IMR-90 (cell line): ENCODE results near the gene TSPAN3. TPM values are rescaled to one million over a fixed set of nuclear protein-coding genes. Genes with fewer than 3 reads are reported as not detected.
A peak's percentile ranks its signal among the peaks of the same experiment; 100 is the strongest.

Experiments
- ATAC-seq: fragments of 200-7000 bp; cut with Tn5 transposase; 2 replicates; pipeline ENCODE4 v1.9.1; 2020; ENCODE audit warnings: low read depth, mild to moderate bottlenecking, moderate library complexity
- BruUV-seq: library from RNA; stranded (reverse); fragments of 400-500 nt; replicated peaks from 2 replicates; lab custom pipeline; 2021; lab: Mats Ljungman, UMichigan
- CTCF ChIA-PET: fragments of 300-600 bp; formaldehyde crosslinking; extraction: SDS; loops from one replicate; lab custom pipeline; 2021; ENCODE audit warnings: antibody characterized with exemption; lab: Yijun Ruan, JAX
- POLR2A ChIA-PET: fragments of 300-600 bp; sonication (Branson Sonifier 250); formaldehyde crosslinking; loops from one replicate; lab custom pipeline; 2022; ENCODE audit warnings: antibody characterized with exemption; ENCODE audit not compliant: unreplicated experiment; lab: Charles Lee
- DNase-seq: peaks from one replicate; pipeline ENCODE4 v3.0.0; 2013
- H2AFZ ChIP-seq: replicated peaks from 2 replicates; pipeline ENCODE3; 2013; ENCODE audit warnings: low read length, mild to moderate bottlenecking; ENCODE audit not compliant: poor library complexity
- H2AK5ac ChIP-seq: 2 replicates; pipeline ENCODE4 v1.6.1; 2013; ENCODE audit warnings: low read depth, low read length, inconsistent platforms
- H2AK9ac ChIP-seq: replicated peaks from 2 replicates; pipeline ENCODE3; 2013; ENCODE audit warnings: mild to moderate bottlenecking, low read depth, low read length, moderate library complexity; ENCODE audit not compliant: poor library complexity
- H2BK120ac ChIP-seq: 2 replicates; pipeline ENCODE4 v1.6.1; 2013; ENCODE audit warnings: low read depth, low read length, inconsistent platforms
- H2BK15ac ChIP-seq: 3 replicates; pipeline ENCODE4 v1.6.1; 2013; ENCODE audit warnings: low read depth, low read length, inconsistent platforms
- H2BK20ac ChIP-seq: 2 replicates; pipeline ENCODE4 v1.6.1; 2013; ENCODE audit warnings: low read depth, mild to moderate bottlenecking, inconsistent platforms, low read length, moderate library complexity
- H2BK5ac ChIP-seq: 2 replicates; pipeline ENCODE4 v1.6.1; 2013; ENCODE audit warnings: mild to moderate bottlenecking, low read depth, low read length, inconsistent platforms; ENCODE audit not compliant: poor library complexity, severe bottlenecking
- H3K14ac ChIP-seq: replicated peaks from 2 replicates; pipeline ENCODE4 v1.6.1; 2013; ENCODE audit warnings: low read depth, low read length, inconsistent platforms
- H3K18ac ChIP-seq: 2 replicates; pipeline ENCODE4 v1.6.1; 2013; ENCODE audit warnings: low read depth, low read length, control low read depth
- H3K23ac ChIP-seq: 2 replicates; pipeline ENCODE4 v1.6.1; 2013; ENCODE audit warnings: low read depth, low read length, inconsistent platforms
- H3K27ac ChIP-seq: 2 replicates; pipeline ENCODE4 v1.5.1; 2013; ENCODE audit warnings: mild to moderate bottlenecking, control low read depth, low read length; ENCODE audit not compliant: insufficient read depth
- H3K27me3 ChIP-seq: 2 replicates; pipeline ENCODE4 v1.6.1; 2013; ENCODE audit warnings: low read length; ENCODE audit not compliant: control insufficient read depth, insufficient read depth
- H3K36me3 ChIP-seq: 2 replicates; pipeline ENCODE4 v1.6.1; 2013; ENCODE audit warnings: low read length, mixed read lengths; ENCODE audit not compliant: control insufficient read depth, insufficient read depth
- H3K4ac ChIP-seq: 2 replicates; pipeline ENCODE4 v1.6.1; 2013; ENCODE audit warnings: low read depth, low read length, inconsistent platforms
- H3K4me1 ChIP-seq: 2 replicates; pipeline ENCODE4 v1.6.1; 2013; ENCODE audit warnings: low read length, mixed read lengths; ENCODE audit not compliant: control insufficient read depth, insufficient read depth
- H3K4me2 ChIP-seq: 2 replicates; pipeline ENCODE4 v1.6.1; 2013; ENCODE audit warnings: low read depth, mild to moderate bottlenecking, control low read depth, low read length, moderate library complexity
- H3K4me3 ChIP-seq: 2 replicates; pipeline ENCODE4 v1.5.1; 2013; ENCODE audit warnings: low read depth, mild to moderate bottlenecking, control low read depth, low read length, moderate library complexity; ENCODE audit not compliant: insufficient read depth
- H3K56ac ChIP-seq: 2 replicates; pipeline ENCODE4 v1.6.1; 2013; ENCODE audit warnings: low read length, inconsistent platforms; ENCODE audit not compliant: insufficient read depth; ENCODE audit errors: extremely low read depth
- H3K79me1 ChIP-seq, 2 experiments: 2 replicates each; pipeline ENCODE4 v1.6.1; 2013; ENCODE audit warnings: low read length in 2 of 2, inconsistent platforms in 1 of 2, low read depth in 1 of 2
- H3K9ac ChIP-seq: 2 replicates; pipeline ENCODE4 v1.6.1; 2013; ENCODE audit warnings: low read depth, low read length, control low read depth
- H3K9me1 ChIP-seq: 2 replicates; pipeline ENCODE4 v1.6.1; 2013; ENCODE audit warnings: low read length, inconsistent platforms; ENCODE audit not compliant: insufficient read depth
- H3K9me3 ChIP-seq: 2 replicates; pipeline ENCODE4 v1.6.1; 2013; ENCODE audit warnings: low read length; ENCODE audit not compliant: control insufficient read depth, insufficient read depth
- H4K20me1 ChIP-seq: 2 replicates; pipeline ENCODE4 v1.6.1; 2013; ENCODE audit warnings: low read length, inconsistent platforms; ENCODE audit not compliant: insufficient read depth
- H4K5ac ChIP-seq: 2 replicates; pipeline ENCODE4 v1.6.1; 2013; ENCODE audit warnings: mild to moderate bottlenecking, low read depth, low read length, control low read depth
- H4K8ac ChIP-seq, 2 experiments: 2 replicates each; pipeline ENCODE4 v1.6.1; 2013; ENCODE audit warnings: low read depth in 2 of 2, low read length in 2 of 2, control low read depth in 1 of 2, inconsistent platforms in 1 of 2
- H4K91ac ChIP-seq: 2 replicates; pipeline ENCODE4 v1.6.1; 2013; ENCODE audit warnings: low read depth, low read length, inconsistent platforms; ENCODE audit not compliant: insufficient read depth
- BHLHE40 ChIP-seq: fragments of 150-350 bp; IDR thresholded peaks from 2 replicates; pipeline ENCODE4 v1.6.1; 2016; ENCODE audit warnings: mild to moderate bottlenecking, low read depth, low read length
- CHD1 ChIP-seq: IDR thresholded peaks from 2 replicates; pipeline ENCODE4 v1.6.1; 2012; ENCODE audit warnings: low read depth, low read length, improper control_type of control experiment
- CTCF ChIP-seq: conservative IDR thresholded peaks from 2 replicates; pipeline ENCODE4 v1.5.1; 2012; ENCODE audit warnings: mild to moderate bottlenecking, low read depth, low read length, improper control_type of control experiment
- MAFK ChIP-seq: IDR thresholded peaks from 2 replicates; pipeline ENCODE4 v1.6.1; 2012; ENCODE audit warnings: low read depth, low read length, improper control_type of control experiment
- MXI1 ChIP-seq: IDR thresholded peaks from 2 replicates; pipeline ENCODE4 v1.6.1; 2012; ENCODE audit warnings: low read depth, mild to moderate bottlenecking, low read length, moderate library complexity, borderline replicate concordance
- RAD21 ChIP-seq: IDR thresholded peaks from 2 replicates; pipeline ENCODE4 v1.6.1; 2012; ENCODE audit warnings: low read length, improper control_type of control experiment
- RCOR1 ChIP-seq: IDR thresholded peaks from 2 replicates; pipeline ENCODE4 v1.6.1; 2012; ENCODE audit warnings: mild to moderate bottlenecking, low read length, improper control_type of control experiment; ENCODE audit not compliant: insufficient replicate concordance
- RFX5 ChIP-seq: IDR thresholded peaks from 2 replicates; pipeline ENCODE4 v1.8.0; 2012; ENCODE audit warnings: low read depth, mild to moderate bottlenecking, low read length, moderate library complexity
- SMC3 ChIP-seq: fragments of 150-350 bp; IDR thresholded peaks from 2 replicates; pipeline ENCODE4 v1.6.1; 2016; ENCODE audit warnings: low read depth, mild to moderate bottlenecking, antibody characterized with exemption, low read length, moderate library complexity
- WGBS, 2 experiments: methylation state at CpG; one replicate each; pipeline versions ENCODE4 v1.1.5 to v1.1.7; 2013; ENCODE audit warnings: missing lambda C conversion rate in 2 of 2; ENCODE audit not compliant: insufficient read length in 1 of 2; ENCODE audit errors: extremely low coverage in 2 of 2; 5-methylcytosine and 5-hydroxymethylcytosine counted together
- dilution Hi-C: fragments of 300-500 bp; cut with HindIII; formaldehyde crosslinking; loops from one replicate; pipeline ENCODE4 v1.14.3; 2018; ENCODE audit warnings: low sequenced_read_pairs; ENCODE audit not compliant: unreplicated experiment
- in situ Hi-C: fragments of 300-500 bp; cut with MboI; formaldehyde crosslinking; loops from 3 replicates; pipeline ENCODE4 v1.14.3; 2019; ENCODE audit warnings: low sequenced_read_pairs, inconsistent platforms, mixed read lengths
- intact Hi-C: fragments of 100-400 bp; cut with micrococcal nuclease; formaldehyde crosslinking; loops from 2 replicates; pipeline ENCODE4 v1.10.0; 2022
- polyA plus RNA-seq, 3 experiments: library from polyadenylated mRNA; depleted of rRNA; stranded (reverse); fragments of >200 nt; gene quantifications; 2 replicates each; pipeline ENCODE4 v1.2.3, GENCODE V29; 2012; ENCODE audit warnings: low replicate concordance in 1 of 3
- total RNA-seq: library from RNA; depleted of rRNA; stranded (reverse); fragments of >200 nt; gene quantifications from 2 replicates; pipeline ENCODE4 v1.2.3, GENCODE V29; 2012

The TSPAN3 gene
- total and polyA plus RNA-seq, 2 of the 4 experiments (the other 2 are of a cell fraction) = 270 to 295 TPM

- no peak for TF ChIP-seq CHD1
- TF ChIP-seq RAD21 = no peak
- TF ChIP-seq RFX5 = no peak
- no peak for TF ChIP-seq MXI1
Observed at GRCh38 chr15:77002436-77002835, 68.5 kb downstream of the TSPAN3 start (continued).

GRCh38 chr15:77001966-77002365, 68.9 kb downstream of the TSPAN3 start:
- 80% methylated on average over 1 of the region's 4 CpGs; no CpG with 5 or more reads in 1 of the 2 experiments for WGBS, 2 experiments
- H4K5ac ChIP-seq = no peak overlapping the region
- no peak overlapping the region for H2BK20ac ChIP-seq
- no peak overlapping the region for H3K4me3 ChIP-seq
- no peak overlapping the region for H4K8ac ChIP-seq
- H3K9me3 ChIP-seq = no peaks in the 10 kb centered on the region
- peaks cover 21% of the 10 kb centered on the region for H3K27me3 ChIP-seq
- H2AK9ac ChIP-seq = no peak overlapping the region
- no peaks in the 10 kb centered on the region for H3K79me1 ChIP-seq
- H2BK15ac ChIP-seq = no peak overlapping the region
- no peaks in the 10 kb centered on the region; the same call in 1 of the 2 replicates for H3K9me1 ChIP-seq
- no peak overlapping the region for H2BK5ac ChIP-seq
- no TSS peak for BruUV-seq
- H3K4me1 ChIP-seq = no peaks in the 10 kb centered on the region; the same call in 1 of the 2 replicates
- TF ChIP-seq BHLHE40 = no peak
- no peak for TF ChIP-seq SMC3
- no peak for TF ChIP-seq MAFK
- no peak for TF ChIP-seq CTCF
- no peak for TF ChIP-seq RFX5
- TF ChIP-seq RCOR1 = no peak
- peak overlapping the region; percentile 43 for H2AFZ ChIP-seq
- no peak overlapping the region for H3K4ac ChIP-seq
- H2AK5ac ChIP-seq = no peak overlapping the region
- DNase-seq (no peak), ATAC-seq (no peak)
- no peak overlapping the region for H3K56ac ChIP-seq
- intact Hi-C loops (no loop called here), in situ Hi-C loops (no loop called here), dilution Hi-C loops (no loop called here)
- H3K9ac ChIP-seq = no peak overlapping the region
- no peak overlapping the region for H2BK120ac ChIP-seq
- H3K14ac ChIP-seq = no peak overlapping the region
- ChIA-PET CTCF (no interaction called here), POLR2A (no interaction called here)
- no peak overlapping the region for H4K91ac ChIP-seq
- H3K27ac ChIP-seq = no peak overlapping the region
- no peaks in the 10 kb centered on the region for H4K20me1 ChIP-seq
- no peak overlapping the region for H3K4me2 ChIP-seq
- no peak overlapping the region for H3K23ac ChIP-seq
- no peak overlapping the region for H3K18ac ChIP-seq
- H3K36me3 ChIP-seq = no peaks in the 10 kb centered on the region
